Prostate gland (tissue), 2 donors: ENCODE results near the gene RLN3.

Experiments
- CTCF ChIP-seq, 4 experiments: fragments of 200-600 bp in 2 of 4; fragments of 450-650 bp in 2 of 4; sonication (generic) in 2 of 4; IDR thresholded peaks; 1 replicate in 3 of 4; 2 replicates in 1 of 4; pipeline ENCODE4 v1.5.1; 2016 to 2019; ENCODE audit warnings: antibody characterized with exemption in 4 of 4, mild to moderate bottlenecking in 2 of 4, moderate library complexity in 2 of 4
- POLR2A ChIP-seq: fragments of 450-650 bp; IDR thresholded peaks from one replicate; pipeline ENCODE4 v1.6.1; 2016; ENCODE audit warnings: antibody characterized with exemption, mild to moderate bottlenecking

- TF ChIP-seq CTCF (IDR thresholded peaks at IDR 0.05), result no peak
- TF ChIP-seq POLR2A, result no peak
Observed at GRCh38 chr19:14050512-14050911, 22.6 kb downstream of the RLN3 start.
